Activated CD8-positive, alpha-beta T cell treated with anti-CD3 and anti-CD28 coated beads for 36 hours (primary cell): ENCODE results near the gene NOD1. TPM values are rescaled to one million over a fixed set of nuclear protein-coding genes. Genes with fewer than 3 reads are reported as not detected.
"Not testable (repeated sequence)": the region's sequence is repeated elsewhere in the genome, so short reads cannot be mapped to it uniquely, and the experiment has no call there.

Experiments
- ATAC-seq: fragments of 200-7000 bp; cut with Tn5 transposase; one replicate; pipeline ENCODE4 v1.10.0; 2021; ENCODE audit warnings: mild to moderate bottlenecking, moderate library complexity
- CTCF ChIA-PET: fragments of 350-600 bp; sonication (Branson Sonifier 250); formaldehyde crosslinking; loops from one replicate; lab custom pipeline; 2021; ENCODE audit warnings: antibody characterized with exemption; lab: Charles Lee
- POLR2A ChIA-PET: fragments of 350-600 bp; sonication (Branson Sonifier 250); formaldehyde crosslinking; loops from one replicate; lab custom pipeline; 2021; ENCODE audit warnings: antibody characterized with exemption; lab: Charles Lee
- DNase-seq: peaks from one replicate; pipeline ENCODE4 v3.0.0-alpha.2; 2020
- H3K27ac Mint-ChIP-seq: one replicate; pipeline ENCODE4 v1.8.0; 2021; ENCODE audit warnings: mild to moderate bottlenecking, mixed read lengths
- H3K27me3 Mint-ChIP-seq: one replicate; pipeline ENCODE4 v1.8.0; 2021; ENCODE audit warnings: mixed read lengths
- H3K36me3 Mint-ChIP-seq: one replicate; pipeline ENCODE4 v1.8.0; 2021; ENCODE audit warnings: low read depth, mixed read lengths
- H3K4me1 Mint-ChIP-seq: one replicate; pipeline ENCODE4 v1.8.0; 2021; ENCODE audit warnings: low read depth, mixed read lengths
- H3K4me3 Mint-ChIP-seq: one replicate; pipeline ENCODE4 v1.8.0; 2021; ENCODE audit warnings: mild to moderate bottlenecking, moderate library complexity, mixed read lengths
- H3K9me3 Mint-ChIP-seq: one replicate; pipeline ENCODE4 v1.8.0; 2021; ENCODE audit warnings: mixed read lengths
- intact Hi-C: fragments of 100-400 bp; cut with micrococcal nuclease; formaldehyde crosslinking; loops from one replicate; pipeline ENCODE4 v1.10.0; 2022
- total RNA-seq, 2 experiments: library from RNA; stranded (reverse); gene quantifications; one replicate each; pipeline ENCODE4 v1.2.3, GENCODE V29; 2021
- TF ChIP-seq, protein P1 (sequence below): fragments of 200-600 bp; IDR thresholded peaks from one replicate; pipeline ENCODE4 v1.8.0; 2022; ENCODE audit warnings: antibody characterized with exemption, mild to moderate bottlenecking

Gene NOD1
- total RNA-seq, 2 experiments from 2014 or later: 11.5 to 12.5 TPM

DNA sequence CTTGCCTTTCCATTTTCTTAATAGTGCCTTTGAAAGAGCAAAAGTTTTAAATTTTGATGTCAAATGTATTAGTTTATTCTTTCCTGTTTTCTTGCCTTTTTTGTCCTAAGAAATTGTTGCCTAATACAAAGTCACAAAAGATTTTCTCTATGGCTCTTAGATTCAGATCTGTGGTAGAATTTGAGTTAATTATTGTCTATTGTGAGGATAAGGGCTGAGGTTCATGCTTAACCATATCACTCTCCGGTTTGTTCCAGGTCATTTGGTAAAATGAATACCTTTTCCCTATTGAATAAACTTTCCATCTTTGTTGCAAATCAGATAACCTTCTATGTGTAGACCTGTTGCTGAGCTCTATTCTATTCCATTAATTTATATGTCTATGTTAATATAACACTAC is 96.0 kb downstream of the NOD1 start:
- CTCF ChIA-PET: no interaction called here
- Mint-ChIP-seq H3K27ac (no peak overlapping the region), H3K36me3 (no peaks in the 10 kb centered on the region), H3K27me3 (no peaks in the 10 kb centered on the region), H3K4me1 (no peaks in the 10 kb centered on the region), H3K9me3 (peaks cover 2% of the 10 kb centered on the region), H3K4me3 (no peak overlapping the region)
- TF ChIP-seq, protein P1, sequence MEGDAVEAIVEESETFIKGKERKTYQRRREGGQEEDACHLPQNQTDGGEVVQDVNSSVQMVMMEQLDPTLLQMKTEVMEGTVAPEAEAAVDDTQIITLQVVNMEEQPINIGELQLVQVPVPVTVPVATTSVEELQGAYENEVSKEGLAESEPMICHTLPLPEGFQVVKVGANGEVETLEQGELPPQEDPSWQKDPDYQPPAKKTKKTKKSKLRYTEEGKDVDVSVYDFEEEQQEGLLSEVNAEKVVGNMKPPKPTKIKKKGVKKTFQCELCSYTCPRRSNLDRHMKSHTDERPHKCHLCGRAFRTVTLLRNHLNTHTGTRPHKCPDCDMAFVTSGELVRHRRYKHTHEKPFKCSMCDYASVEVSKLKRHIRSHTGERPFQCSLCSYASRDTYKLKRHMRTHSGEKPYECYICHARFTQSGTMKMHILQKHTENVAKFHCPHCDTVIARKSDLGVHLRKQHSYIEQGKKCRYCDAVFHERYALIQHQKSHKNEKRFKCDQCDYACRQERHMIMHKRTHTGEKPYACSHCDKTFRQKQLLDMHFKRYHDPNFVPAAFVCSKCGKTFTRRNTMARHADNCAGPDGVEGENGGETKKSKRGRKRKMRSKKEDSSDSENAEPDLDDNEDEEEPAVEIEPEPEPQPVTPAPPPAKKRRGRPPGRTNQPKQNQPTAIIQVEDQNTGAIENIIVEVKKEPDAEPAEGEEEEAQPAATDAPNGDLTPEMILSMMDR: no peak
- ATAC-seq (no peak), DNase-seq (no peak)
- POLR2A ChIA-PET: no interaction called here
- intact Hi-C loops: no loop called here

DNA sequence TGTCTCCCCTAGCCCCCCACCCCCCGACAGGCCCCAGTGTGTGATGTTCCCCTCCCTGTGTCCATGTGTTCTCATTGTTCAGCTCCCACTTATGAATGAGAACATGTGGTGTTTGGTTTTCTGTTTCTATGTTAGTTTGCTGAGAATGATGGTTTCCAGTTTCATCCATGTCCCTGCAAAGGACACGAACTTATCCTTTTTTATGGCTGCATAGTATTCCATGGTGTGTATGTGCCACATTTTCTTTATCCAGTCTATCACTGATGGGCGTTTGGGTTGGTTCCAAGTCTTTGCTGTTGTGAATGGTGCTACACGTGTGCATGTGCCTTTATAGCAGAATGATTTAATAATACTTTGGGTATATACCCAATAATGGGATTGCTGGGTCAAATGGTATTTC is 97.8 kb downstream of the NOD1 start:
- H3K27me3 Mint-ChIP-seq, intact Hi-C loops, DNase-seq, H3K4me3 Mint-ChIP-seq, CTCF ChIA-PET, H3K4me1 Mint-ChIP-seq, H3K27ac Mint-ChIP-seq, POLR2A ChIA-PET, ATAC-seq, H3K36me3 Mint-ChIP-seq, H3K9me3 Mint-ChIP-seq: not testable (repeated sequence)

DNA sequence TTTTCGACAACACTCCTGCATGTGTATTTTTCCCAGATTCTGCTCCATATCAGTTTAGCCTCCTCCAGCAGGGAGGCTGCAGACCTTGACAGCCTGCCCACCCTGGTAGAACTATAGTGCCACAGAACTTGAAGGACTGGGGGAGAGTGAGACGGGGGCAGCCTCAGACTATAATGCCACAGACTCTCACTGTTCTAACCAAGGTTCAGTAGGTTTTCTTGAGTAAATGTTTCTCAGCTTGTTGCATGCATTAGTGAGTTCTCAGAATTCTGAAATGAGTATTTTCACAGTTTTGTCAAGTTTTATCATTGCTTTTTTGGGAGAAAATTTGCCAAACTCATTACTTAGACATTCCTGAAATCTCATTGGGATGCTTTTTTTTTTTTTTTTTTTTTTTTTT is 98.3 kb downstream of the NOD1 start:
- Mint-ChIP-seq H3K9me3 (peaks cover 2% of the 10 kb centered on the region), H3K27ac (no peak overlapping the region), H3K36me3 (no peaks in the 10 kb centered on the region), H3K27me3 (no peaks in the 10 kb centered on the region), H3K4me1 (no peaks in the 10 kb centered on the region), H3K4me3 (no peak overlapping the region)
- TF ChIP-seq, protein P1: no peak
- ATAC-seq: no peak
- ChIA-PET POLR2A (no interaction called here), CTCF (no interaction called here)
- intact Hi-C loops: no loop called here
- no peak for DNase-seq

DNA sequence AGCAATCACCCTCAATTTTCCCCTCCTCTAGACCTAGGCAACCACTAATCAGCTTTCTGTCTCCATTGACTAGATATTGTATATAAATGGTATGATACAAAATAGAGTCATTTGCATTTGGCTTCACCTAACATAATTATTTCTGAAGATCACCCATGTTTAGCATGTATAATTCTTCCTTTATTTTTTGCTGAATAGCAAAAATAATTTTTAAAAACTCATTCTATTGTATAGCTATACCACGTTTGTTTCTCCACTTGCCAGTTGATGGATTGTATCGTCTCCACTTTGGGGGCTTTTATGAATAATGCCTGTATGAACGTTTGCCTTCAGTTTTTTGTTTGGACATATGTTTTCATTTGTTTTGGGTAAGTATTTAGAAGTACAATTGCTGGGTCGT is 98.8 kb downstream of the NOD1 start:
- DNase-seq: no peak
- peaks cover 2% of the 10 kb centered on the region for H3K9me3 Mint-ChIP-seq
- ChIA-PET POLR2A (interaction anchor here (0.6 kb wide), 1 partner anchor 33 kb away, joined by 3 read pairs; no protein-coding TSS in a partner anchor), CTCF (no interaction called here)
- TF ChIP-seq, protein P1: no peak
- H3K27ac Mint-ChIP-seq: no peak overlapping the region
- no peaks in the 10 kb centered on the region for H3K4me1 Mint-ChIP-seq
- ATAC-seq: no peak
- H3K4me3 Mint-ChIP-seq: no peak overlapping the region
- intact Hi-C loops: no loop called here
- H3K36me3 Mint-ChIP-seq: no peaks in the 10 kb centered on the region
- no peaks in the 10 kb centered on the region for H3K27me3 Mint-ChIP-seq

DNA sequence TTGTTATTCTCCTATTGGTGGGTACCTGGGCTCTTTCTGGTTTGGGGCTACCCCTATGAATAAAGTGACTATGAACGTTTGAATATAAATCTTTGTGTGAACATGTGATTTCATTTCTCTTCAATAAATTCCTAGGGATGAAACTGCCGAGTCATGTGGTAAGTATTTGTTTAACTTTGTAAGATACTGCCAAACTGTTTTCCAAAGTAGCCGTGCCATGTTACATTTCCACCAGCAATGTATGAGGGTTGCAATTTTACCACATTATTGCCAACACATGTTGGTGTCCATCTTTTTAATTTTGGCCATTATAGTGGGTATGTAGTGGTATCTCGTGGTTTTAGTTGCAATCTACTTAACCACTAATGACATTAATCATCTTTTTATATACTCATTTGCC is 99.5 kb downstream of the NOD1 start:
- ChIA-PET CTCF (no interaction called here), POLR2A (no interaction called here)
- H3K27ac Mint-ChIP-seq: no peak overlapping the region
- peaks cover 2% of the 10 kb centered on the region for H3K9me3 Mint-ChIP-seq
- intact Hi-C loops: no loop called here
- DNase-seq (no peak), ATAC-seq (no peak)
- no peaks in the 10 kb centered on the region for H3K36me3 Mint-ChIP-seq
- H3K4me3 Mint-ChIP-seq: no peak overlapping the region
- H3K4me1 Mint-ChIP-seq: no peaks in the 10 kb centered on the region
- TF ChIP-seq, protein P1: no peak
- H3K27me3 Mint-ChIP-seq: no peaks in the 10 kb centered on the region

DNA sequence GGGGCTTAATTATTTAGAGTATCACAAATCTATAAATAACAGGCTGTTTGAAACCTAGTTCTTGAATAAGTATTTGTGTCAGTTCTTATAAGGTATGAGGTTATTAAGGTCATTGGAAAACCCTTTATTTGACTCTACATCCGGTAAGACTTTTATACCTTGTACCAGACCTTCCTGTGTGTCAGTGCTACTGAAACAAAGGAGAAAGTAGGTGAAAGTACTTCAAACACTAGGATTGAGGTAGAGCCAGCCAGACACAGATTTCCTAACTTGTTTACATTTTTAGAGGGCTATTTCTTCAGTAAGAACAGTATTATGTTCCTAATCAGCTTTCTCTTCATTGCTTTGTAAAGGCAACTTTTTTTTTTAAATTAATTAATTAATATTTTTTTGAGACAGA is 100.3 kb downstream of the NOD1 start:
- Mint-ChIP-seq H3K27ac (no peak overlapping the region), H3K27me3 (no peaks in the 10 kb centered on the region), H3K4me3 (no peak overlapping the region), H3K9me3 (peaks cover 2% of the 10 kb centered on the region), H3K4me1 (no peaks in the 10 kb centered on the region), H3K36me3 (no peaks in the 10 kb centered on the region)
- ChIA-PET CTCF (no interaction called here), POLR2A (interaction anchor here (0.6 kb wide), 1 partner anchor 289 kb away, joined by 3 read pairs; no protein-coding TSS in a partner anchor)
- intact Hi-C loops: no loop called here
- no peak for ATAC-seq
- DNase-seq: no peak
- TF ChIP-seq, protein P1: no peak
